DND-41 (cell line): Measurements from ENCODE around the gene FSD2.

Source experiments
- ATAC-seq: fragments of 200-7000 bp; cut with Tn5 transposase; 3 replicates; pipeline ENCODE4 v1.9.1; 2021; ENCODE audit warnings: low read depth; ENCODE audit not compliant: insufficient read depth
- DNase-seq: peaks from one replicate; pipeline ENCODE4 v3.0.0-alpha.2; 2020
- H2AFZ ChIP-seq: 2 replicates; pipeline ENCODE4 v1.6.0; 2012; ENCODE audit warnings: low read depth, low read length
- H3K27ac ChIP-seq: 2 replicates; pipeline ENCODE4 v1.5.1; 2012; ENCODE audit warnings: low read length, inconsistent platforms
- H3K27me3 ChIP-seq: fragments of 200-600 bp; sonication (generic); 2 replicates; pipeline ENCODE4 v1.6.0; 2012; ENCODE audit warnings: low read length, mild to moderate bottlenecking, inconsistent platforms; ENCODE audit not compliant: insufficient read depth, poor library complexity
- H3K36me3 ChIP-seq: 2 replicates; pipeline ENCODE4 v1.5.1; 2012; ENCODE audit warnings: low read length, inconsistent platforms; ENCODE audit not compliant: insufficient read depth
- H3K4me1 ChIP-seq: 2 replicates; pipeline ENCODE4 v1.5.1; 2012; ENCODE audit warnings: mild to moderate bottlenecking, low read length; ENCODE audit not compliant: insufficient read depth
- H3K4me2 ChIP-seq: 2 replicates; pipeline ENCODE4 v1.6.0; 2012; ENCODE audit warnings: mild to moderate bottlenecking, moderate library complexity, low read length, inconsistent platforms; ENCODE audit not compliant: insufficient read depth
- H3K4me3 ChIP-seq, 2 experiments: fragments of 200-600 bp in 1 of 2; shearing (Covaris generic) in 1 of 2; 2 replicates each; pipeline ENCODE4 v1.5.1; 2012 to 2016; ENCODE audit warnings: inconsistent platforms in 2 of 2, low read length in 2 of 2, mild to moderate bottlenecking in 2 of 2, low read depth in 1 of 2, moderate library complexity in 1 of 2
- H3K79me2 ChIP-seq: 2 replicates; pipeline ENCODE4 v1.6.0; 2012; ENCODE audit warnings: low read length, inconsistent platforms; ENCODE audit not compliant: insufficient read depth
- H3K9ac ChIP-seq: 2 replicates; pipeline ENCODE4 v1.6.0; 2012; ENCODE audit warnings: low read depth, mild to moderate bottlenecking, inconsistent platforms, low read length, moderate library complexity
- H3K9me3 ChIP-seq: 2 replicates; pipeline ENCODE4 v1.5.1; 2012; ENCODE audit warnings: low read length, moderate library complexity, mild to moderate bottlenecking, inconsistent platforms; ENCODE audit not compliant: insufficient read depth, severe bottlenecking
- H4K20me1 ChIP-seq: 2 replicates; pipeline ENCODE4 v1.6.0; 2012; ENCODE audit warnings: low read length; ENCODE audit not compliant: insufficient read depth
- CTCF ChIP-seq: IDR thresholded peaks from 2 replicates; pipeline ENCODE4 v1.5.1; 2012; ENCODE audit warnings: borderline replicate concordance, low read length, moderate library complexity, mild to moderate bottlenecking; ENCODE audit not compliant: poor library complexity, severe bottlenecking; ENCODE audit errors: extremely low read depth
- EZH2 ChIP-seq: IDR thresholded peaks from 3 replicates; pipeline ENCODE4 v1.6.1; 2012; ENCODE audit warnings: borderline replicate concordance, low read depth, mild to moderate bottlenecking, moderate library complexity, low read length, inconsistent platforms; ENCODE audit not compliant: severe bottlenecking

Gene FSD2

GRCh38 chr15:82790321-82790720, 15.5 kb downstream of the FSD2 start:
- H3K27me3 ChIP-seq: peaks cover 4% of the 10 kb centered on the region
- no peaks in the 10 kb centered on the region for H3K9me3 ChIP-seq
- H3K36me3 ChIP-seq: no peaks in the 10 kb centered on the region
- no peak for DNase-seq
- no peak for TF ChIP-seq CTCF
- TF ChIP-seq EZH2: no peak
- no peaks in the 10 kb centered on the region for H4K20me1 ChIP-seq
- no peak overlapping the region for H3K9ac ChIP-seq
- no peak overlapping the region for H3K27ac ChIP-seq
- H3K4me2 ChIP-seq: no peak overlapping the region
- H2AFZ ChIP-seq: no peak overlapping the region
- no peak overlapping the region for H3K4me3 ChIP-seq
- no peaks in the 10 kb centered on the region for H3K4me1 ChIP-seq
- H3K79me2 ChIP-seq: no peaks in the 10 kb centered on the region
- no peak for ATAC-seq

- ATAC-seq (no peak), DNase-seq (no peak)
- H3K4me3 ChIP-seq: no peak overlapping the region
- H3K27ac ChIP-seq: no peak overlapping the region
- no peaks in the 10 kb centered on the region for H3K36me3 ChIP-seq
- no peak overlapping the region for H3K4me2 ChIP-seq
- H3K27me3 ChIP-seq: peaks cover 4% of the 10 kb centered on the region
- no peak overlapping the region for H2AFZ ChIP-seq
- no peaks in the 10 kb centered on the region for H3K9me3 ChIP-seq
- no peak overlapping the region for H3K9ac ChIP-seq
- no peaks in the 10 kb centered on the region for H3K79me2 ChIP-seq
- no peaks in the 10 kb centered on the region for H4K20me1 ChIP-seq
- H3K4me1 ChIP-seq: no peaks in the 10 kb centered on the region
- no peak for TF ChIP-seq EZH2
- no peak for TF ChIP-seq CTCF
Measured at GRCh38 chr15:82789491-82789890, 16.4 kb downstream of the FSD2 start.

- DNase-seq (no peak), ATAC-seq (no peak)
- no peak overlapping the region for H2AFZ ChIP-seq
Measured at GRCh38 chr15:82788496-82788895, 17.4 kb downstream of the FSD2 start.

More at GRCh38 chr15:82788496-82788895, 17.4 kb downstream of the FSD2 start:
- Histone ChIP-seq H3K79me2 (no peaks in the 10 kb centered on the region), H3K9me3 (no peaks in the 10 kb centered on the region), H3K4me1 (no peaks in the 10 kb centered on the region), H3K4me3 (no peak overlapping the region), H4K20me1 (no peaks in the 10 kb centered on the region), H3K27ac (no peak overlapping the region), H3K27me3 (peaks cover 4% of the 10 kb centered on the region), H3K9ac (no peak overlapping the region), H3K36me3 (no peaks in the 10 kb centered on the region), H3K4me2 (no peak overlapping the region)
- TF ChIP-seq CTCF (no peak), EZH2 (no peak)
